IPS-NIHi11 (cell line): ENCODE results near the gene COLGALT1.
A peak's percentile ranks its signal among the peaks of the same experiment; 100 is the strongest.
"Not testable (repeated sequence)": the region's sequence is repeated elsewhere in the genome, so short reads cannot be mapped to it uniquely, and the experiment has no call there.

Experiments used
- DNase-seq: peaks from one replicate; pipeline ENCODE4 v3.0.0; 2012; ENCODE audit warnings: mixed read lengths, low spot score

Gene COLGALT1

DNA sequence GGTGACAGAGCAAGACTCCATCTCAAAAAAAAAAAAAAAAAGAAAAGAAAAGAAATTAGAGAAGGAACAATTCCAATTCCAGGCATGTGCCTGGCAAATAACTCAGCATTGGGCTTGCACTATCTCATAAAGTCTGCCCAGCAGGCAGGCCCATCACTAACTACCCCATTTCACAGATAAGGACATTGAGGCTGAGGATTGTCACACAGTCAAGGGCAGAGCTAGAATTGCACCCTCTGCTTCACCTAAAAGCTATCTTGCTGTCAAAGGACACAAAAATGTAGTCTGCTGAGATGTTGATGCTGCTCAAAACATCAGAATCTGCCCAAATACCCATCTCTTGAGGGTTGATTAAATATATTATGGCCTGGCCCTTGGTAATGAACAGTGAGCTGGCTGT, 20.7 kb upstream of the COLGALT1 start:
- no peak for DNase-seq

DNA sequence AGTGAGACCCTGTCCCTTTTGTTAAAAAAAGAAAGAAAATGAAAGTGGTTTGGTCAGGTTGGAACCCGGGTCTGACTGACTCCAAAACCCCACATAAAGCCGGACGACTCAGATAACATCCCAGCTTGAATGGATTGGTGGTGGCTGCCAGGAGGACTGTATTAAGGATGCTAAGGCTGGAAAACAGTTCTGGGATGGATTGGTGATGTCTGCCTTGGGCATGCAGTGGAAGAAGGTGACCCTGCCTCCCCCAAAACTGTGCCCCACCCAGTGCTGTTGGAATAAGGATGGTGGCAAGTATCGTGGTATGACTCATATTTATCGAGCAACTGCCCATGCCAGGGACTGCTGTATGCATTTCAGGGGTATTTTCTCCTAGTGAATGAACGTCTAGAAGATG, 18.5 kb upstream of the COLGALT1 start:
- no peak for DNase-seq

DNA sequence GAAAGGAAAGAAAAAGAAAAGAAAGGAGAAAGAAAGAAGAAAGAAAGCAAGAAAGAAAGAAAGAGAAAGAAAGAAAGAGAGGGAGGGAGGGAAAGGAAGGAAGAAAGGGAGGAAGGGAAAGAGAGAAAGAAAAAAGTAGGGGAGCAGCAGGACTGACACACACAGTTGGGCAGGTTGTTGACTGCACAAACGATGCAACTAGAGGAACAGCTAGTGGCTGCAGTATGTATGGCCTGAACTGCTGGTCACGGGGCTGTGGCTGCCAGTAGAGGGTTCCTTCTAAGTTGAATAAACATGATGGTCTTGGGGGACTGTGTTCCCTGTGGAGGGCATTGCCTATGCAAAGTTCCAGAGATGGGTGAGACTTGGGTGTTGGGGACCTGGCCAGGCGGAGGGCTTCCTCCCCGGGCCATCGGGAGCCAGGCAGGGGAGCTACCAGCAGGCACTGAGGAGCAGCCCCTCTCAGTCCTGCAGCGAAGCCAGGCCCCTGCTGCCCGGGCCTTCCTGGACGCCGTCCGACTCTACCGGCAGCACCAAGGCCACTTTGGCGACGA, 16.7 kb upstream of the COLGALT1 start:
- no peak for DNase-seq

DNA sequence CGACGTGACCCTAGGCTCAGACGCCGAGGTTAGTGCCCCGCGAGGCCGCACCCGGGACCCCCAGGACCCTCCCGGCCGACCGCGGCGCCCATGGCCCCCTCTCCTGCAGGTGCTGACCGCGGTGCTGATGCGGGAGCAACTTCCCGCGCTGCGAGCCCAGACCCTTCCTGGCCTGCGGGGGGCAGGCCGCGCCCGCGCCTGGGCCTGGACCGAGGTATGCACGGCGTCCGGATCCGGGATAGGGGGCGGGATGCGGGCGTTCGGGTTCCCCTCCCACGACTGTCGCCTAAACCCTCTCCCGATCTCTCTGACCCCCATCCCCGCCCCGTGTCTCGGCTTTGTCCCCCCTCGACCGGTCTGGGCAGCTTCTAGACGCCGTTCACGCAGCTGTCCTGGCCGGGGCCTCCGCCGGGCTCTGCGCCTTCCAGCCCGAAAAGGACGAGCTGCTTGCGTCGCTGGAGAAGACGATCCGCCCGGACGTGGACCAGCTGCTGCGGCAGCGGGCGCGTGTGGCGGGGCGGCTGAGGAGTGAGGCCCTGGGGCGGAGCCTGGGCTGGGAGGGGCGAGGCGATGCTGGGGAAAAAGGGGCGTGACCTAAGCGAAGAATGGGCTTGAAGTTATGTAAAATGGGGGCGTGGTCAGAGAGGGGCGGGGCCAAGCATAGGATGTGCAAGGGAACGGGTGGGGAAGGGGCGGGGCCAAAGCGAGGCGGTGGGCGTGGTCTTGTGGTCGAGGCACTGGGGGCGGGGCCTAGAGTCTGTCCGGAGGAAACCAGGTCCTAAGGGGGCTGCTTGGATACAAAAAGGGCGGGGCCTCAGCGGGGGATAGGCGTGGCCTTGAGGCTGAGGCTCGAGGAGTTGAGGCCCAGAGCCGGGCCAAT, 16.0 kb upstream of the COLGALT1 start:
- DNase-seq: peak; percentile 98

DNA sequence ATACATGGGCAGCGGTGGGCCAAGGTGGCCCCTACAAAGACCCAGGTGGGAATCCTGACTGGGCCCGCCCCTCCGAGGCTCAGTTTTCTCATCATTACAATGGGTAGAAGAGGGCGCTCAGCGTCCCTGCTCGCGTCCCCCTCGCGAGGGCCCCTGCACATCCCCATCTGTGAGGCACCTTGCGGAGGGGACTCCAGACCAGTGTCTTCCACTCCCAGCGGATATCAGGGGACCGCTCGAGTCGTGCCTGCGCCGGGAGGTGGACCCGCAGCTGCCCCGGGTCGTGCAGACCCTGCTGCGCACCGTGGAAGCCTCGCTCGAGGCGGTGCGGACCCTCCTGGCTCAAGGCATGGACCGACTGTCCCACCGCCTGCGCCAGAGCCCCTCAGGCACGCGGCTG, 15.3 kb upstream of the COLGALT1 start:
- DNase-seq: no peak

DNA sequence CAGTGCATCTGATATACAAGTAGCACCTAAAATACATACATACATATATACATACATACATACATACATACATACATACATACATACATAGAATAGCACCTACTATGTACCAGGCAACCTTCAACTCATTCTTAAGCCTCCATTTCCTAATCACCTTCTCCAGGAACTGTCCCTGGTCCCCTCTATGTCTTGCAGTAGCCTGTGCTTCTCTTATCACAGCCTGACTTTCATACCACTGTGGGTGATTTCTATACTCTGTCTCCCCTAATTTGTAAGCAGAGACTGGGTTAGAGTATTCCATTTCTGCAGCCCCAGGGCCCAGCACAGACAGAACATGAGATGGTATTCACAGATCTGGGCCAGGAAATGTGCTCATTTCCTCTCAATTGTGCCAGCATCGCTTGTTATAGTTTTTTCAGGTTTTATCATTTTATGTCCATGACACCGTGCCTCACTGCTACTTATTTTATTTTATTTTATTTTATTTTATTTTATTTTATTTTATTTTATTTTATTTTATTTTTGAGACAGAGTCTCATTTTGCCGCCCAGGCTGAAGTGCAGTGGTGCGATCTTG, 14.2 kb upstream of the COLGALT1 start:
- no peak for DNase-seq

DNA sequence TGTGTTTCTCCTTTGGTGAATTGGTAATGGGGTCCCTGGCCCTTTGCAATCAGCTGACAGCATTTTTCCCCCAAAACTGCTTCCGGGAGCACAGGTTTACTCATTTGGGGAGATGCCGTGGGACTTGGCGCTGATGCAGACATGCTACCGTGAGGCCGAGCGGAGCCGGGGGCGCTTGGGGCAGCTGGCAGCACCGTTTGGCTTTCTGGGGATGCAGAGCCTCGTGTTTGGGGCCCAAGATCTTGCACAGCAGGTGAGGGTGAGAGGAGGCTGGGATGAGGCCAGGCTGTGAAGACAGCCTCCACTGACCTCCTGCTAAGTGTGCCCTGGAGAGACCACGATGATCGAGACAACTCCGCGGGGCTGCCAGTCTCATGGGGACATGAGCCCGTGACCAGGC, 13.4 kb upstream of the COLGALT1 start:
- DNase-seq: no peak

DNA sequence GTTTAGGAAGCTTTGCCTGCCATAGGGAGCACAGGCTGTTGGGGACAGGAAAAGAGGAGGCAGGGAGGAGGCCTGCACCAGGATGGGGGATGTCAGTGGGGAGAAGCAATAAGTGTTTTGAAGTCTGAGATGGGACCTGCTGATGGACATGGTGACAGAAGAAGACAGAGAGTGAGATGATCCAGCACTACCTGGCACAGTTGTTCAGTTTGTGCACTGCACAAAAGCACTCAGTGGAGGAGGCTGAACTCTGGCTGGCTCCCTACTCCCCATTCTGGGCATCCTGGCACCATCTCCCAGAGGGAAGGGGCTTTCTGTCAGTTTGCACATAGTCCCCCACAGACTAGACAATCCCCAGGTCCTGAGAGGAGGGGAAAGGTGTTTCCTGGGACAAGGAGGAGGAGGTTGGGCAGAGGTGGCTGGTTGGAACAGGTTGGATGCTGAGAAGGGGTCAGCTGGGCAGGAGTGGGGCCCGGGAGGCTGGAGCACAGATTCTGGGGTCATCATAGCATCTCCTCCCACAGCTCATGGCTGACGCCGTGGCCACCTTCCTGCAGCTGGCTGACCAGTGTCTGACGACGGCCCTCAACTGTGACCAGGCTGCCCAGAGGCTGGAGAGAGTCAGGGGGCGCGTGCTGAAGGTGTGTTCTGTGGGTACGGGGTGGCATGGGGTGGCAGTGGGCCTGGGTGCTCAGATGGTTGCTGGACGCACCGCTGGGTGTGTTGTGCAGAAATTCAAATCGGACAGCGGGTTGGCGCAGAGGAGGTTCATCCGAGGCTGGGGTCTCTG, 12.5 kb upstream of the COLGALT1 start:
- no peak for DNase-seq

DNA sequence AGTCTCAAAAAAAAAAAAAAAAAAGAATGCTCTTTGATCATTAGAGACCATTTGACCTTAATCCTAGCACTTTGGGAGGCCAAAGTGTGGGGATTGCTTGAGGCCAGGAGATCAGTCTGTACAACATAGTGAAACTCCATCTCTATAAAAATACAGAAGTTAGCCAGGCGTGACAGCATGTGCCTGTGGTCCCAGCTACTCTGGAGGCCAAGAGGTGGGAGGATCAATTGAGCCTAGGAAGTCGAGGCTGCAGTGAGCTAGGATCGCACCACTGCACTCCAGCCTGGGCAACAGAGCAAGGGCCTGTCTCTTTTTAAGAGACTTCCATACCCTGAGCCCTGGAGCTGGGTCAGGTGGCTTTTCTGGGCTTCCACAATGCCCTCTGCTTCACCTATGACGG, 11.5 kb upstream of the COLGALT1 start:
- DNase-seq: no peak

DNA sequence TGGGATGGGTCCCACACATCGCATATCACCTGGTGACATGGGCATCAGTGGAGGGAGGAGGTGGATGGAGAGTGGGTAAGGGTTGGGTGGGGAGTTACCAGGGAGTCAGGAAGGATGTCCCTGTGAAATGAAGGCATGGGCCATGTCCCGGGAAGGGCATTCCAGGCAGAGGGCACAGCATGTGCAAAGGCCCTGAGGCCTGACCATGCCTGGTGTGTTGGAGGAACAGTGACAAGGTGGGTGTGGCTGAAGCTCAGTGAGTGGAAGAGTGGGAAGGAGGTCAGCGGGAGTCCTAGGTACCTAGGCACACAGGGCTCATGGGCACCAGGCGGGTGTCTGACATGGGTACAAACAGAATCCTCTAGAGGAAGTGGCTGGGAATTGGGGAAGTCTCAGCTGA, 11.0 kb upstream of the COLGALT1 start:
- DNase-seq: no peak

DNA sequence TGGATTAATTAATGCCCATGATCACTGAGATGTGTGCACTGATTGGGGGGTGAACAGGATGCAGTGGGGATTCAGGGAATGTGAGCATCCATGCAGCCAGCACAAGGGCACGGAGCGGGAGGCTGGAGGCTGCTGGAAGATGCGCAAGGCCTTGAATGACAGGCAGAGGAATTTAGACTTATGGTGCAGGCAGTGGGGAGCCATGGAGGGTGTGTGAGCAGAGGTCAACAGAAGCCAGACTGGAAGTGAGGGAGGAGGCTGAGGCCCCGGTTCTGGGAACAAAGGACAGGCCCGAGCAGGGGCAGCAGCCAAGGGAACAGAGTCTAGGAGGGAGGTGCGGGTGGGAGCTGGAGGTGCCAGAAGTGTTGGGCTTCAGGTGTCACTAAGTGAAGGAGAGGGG, 7.3 kb upstream of the COLGALT1 start:
- DNase-seq: no peak

DNA sequence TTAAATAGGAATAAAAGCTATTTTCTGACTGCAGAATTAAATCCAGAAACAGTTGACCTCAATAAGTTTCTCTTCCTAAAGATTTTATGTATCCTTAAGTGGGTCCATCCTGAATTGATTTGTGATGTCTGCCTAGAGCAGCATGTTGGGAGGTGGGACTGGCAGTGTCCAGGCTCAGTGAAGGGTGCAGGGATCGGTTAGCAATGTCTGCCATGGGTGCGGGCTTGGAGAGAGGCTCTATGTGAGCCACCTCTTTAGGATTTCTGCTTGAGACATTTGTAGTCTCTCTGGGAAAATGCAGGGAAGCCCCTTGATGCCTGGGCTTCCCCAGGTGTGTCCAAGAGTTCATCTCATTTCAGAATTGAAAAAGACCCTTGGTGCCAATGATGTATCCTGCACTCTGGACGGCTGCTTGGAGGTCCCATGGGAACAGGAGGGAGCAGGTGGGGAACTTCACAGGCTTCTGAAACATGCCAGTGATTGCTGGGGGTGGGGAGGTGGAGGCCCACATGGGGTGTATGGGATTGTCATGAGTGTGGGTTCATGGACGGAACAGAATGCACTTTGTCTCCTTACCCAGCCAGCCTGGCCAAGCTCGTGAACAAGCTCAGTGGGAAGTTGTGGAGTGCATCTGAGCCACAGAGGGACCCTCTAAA, 6.2 kb upstream of the COLGALT1 start:
- DNase-seq: no peak

DNA sequence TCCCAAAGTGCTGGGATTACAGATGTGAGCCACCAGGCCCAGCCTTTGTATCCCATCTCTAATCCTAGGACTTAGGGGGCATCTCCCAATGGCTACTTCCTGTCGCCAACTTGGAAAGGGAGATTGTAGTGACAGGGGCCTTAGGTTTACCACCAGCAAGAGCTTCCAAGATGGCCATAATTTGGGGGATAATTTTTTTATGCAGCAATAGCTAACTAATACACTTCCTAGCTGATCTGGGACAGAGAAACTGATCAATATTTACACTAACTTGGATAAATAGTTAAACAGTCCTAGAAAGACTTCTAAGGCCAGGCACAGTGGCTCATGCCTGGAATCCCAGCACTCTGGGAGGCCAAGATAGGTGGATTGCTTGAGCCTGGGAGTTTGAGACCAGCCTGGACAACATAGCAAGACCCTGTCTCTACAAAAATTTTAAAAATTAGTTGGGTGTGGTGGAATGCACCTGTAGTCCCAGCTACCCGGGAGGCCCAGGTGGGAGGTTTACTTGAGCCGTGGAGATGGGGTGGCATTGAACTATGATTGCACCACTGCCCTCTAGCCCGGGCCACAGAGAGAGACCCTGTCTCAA, 5.3 kb upstream of the COLGALT1 start:
- DNase-seq: no peak

DNA sequence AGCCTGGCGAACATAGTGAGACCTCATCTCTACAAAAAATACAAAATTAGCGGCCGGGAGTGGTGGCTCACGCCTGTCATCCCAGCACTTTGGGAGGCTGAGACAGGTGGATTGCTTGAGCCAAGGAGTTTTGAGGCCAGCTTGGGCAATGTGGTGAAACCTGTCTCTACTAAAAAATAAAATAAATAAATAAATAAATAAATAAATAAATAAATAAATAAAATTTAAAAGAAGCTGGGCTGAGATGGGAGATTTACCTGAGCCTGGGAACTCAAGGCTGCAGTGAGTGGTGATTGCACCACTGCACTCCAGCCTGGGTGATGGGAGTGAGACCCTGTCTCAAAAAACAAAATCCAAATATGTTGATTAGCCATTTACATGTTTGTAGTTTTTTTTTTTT, 2.7 kb upstream of the COLGALT1 start:
- DNase-seq: not testable (repeated sequence)

DNA sequence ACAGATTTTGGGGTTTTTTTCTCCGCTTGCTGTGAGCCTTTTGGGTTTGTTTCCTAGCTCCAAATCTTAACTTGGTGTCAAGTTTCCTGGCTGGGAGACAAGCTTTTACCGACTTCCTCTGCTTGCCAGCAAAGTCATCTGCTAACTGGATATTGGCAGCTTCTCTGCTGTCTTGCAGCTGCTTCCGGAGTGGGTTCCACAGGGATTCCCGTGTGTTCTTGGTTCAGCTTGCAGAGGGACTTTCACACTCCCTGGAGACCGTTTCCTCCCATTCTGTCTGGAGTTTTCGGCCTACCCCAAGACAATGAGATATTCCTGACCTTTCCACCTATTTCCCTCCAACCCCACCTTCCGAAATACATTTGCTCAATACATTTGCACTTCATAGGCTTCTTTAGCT, 2.2 kb upstream of the COLGALT1 start:
- no peak for DNase-seq

DNA sequence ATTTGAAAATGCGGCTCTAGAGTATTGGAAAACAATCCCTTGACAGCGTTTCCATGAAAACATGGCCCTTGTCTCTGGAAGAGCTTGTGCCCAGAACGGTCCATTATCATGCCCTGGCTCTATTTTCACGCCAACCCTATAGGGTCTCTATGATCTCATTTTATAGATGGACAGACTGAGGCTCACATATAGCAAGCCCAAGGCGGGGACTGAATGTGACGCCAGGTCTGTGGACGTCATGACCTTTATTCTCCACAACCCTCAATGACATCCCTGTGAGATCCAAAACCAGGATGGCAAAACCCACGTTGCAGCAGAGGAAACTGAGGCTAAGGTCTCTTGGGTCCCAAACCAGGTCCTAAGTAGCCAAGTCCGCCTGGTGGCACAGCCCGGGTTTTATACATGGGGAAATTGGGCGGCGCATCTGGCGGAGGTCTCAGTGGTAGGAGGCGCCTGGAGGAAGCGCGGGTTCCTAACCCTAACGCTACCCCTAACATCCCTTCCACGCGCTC, 425 bp upstream of the COLGALT1 start:
- DNase-seq: no peak

DNA sequence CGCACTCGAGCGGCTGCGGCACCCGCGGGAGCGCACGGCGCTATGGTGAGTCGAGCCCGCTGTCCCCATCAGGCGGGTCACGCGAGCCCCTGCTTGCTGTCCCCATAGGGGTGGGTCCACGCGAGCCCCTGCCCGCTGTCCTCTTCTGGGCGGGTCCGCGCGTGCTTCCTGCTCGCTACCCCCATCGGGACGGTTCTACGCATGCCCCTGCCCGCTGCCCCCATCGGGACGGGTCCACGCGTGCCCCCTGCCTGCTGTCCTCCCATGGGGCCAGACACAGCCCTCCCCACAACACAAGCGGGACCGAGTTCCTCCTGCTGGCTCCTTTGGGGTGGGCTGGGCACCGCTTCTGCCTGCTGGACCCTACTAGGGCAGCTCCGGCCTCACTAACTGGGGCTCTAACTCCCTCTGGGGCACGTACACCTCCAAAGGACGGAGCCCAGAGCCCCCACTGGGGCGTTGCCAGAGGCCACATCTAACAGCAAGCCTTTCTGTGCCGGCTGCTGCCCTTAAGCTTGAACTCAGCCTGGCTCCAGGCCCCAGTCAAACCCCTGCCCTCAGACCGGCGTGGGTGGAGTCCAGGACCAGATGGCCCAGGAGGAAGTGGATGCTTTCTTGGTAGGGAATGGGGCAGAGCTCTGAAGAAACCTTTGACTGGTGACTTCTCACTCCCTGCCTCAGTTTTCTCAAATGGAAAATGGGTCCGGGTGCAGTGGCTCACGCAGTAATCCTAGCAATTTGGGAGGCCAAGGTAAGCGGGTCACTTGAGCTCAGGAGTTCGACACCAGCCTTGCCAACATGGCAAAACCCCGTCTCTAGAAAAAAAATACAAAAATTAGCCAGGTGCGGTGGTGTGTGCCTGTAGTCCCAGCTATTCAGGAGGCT, 722 bp downstream of the COLGALT1 start:
- DNase-seq: peak; percentile 69

DNA sequence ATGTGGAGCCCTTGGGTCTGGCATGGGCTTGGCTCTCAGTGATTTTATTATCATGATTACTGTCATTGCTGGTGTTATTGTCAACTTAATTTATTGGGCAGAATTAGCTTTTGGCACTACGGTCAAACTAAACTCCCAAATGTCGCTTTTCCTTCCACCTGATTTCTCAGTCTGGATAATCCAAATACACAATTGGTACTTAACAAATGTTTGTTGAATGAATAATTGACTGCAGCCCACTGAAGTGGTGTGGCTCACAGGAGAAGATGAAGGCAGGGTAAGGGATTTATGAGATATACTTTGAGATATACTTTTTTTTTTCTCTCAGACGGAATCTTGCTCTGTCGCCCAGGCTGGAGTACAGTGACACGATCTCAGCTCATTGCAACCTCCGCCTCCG, 1.5 kb downstream of the COLGALT1 start:
- no peak for DNase-seq

DNA sequence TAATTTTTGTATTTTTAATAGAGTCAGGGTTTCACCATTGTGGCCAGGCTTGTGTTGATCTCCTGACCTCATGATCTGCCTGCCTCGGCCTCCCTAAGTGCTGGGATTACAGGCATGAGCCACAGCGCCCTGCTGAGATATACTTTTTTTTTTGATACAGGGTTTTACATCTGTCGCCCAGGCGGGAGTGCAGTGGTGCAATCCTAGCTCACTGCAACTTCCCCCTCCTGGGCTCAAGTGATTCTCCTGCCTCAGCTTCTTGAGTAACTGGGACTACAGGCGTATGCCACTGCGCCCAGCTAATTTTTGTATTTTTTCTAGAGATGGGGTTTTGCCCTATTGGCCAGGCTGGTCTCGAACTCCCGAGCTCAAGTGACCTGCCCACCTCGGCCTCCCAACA, 2.0 kb downstream of the COLGALT1 start:
- DNase-seq: no peak

DNA sequence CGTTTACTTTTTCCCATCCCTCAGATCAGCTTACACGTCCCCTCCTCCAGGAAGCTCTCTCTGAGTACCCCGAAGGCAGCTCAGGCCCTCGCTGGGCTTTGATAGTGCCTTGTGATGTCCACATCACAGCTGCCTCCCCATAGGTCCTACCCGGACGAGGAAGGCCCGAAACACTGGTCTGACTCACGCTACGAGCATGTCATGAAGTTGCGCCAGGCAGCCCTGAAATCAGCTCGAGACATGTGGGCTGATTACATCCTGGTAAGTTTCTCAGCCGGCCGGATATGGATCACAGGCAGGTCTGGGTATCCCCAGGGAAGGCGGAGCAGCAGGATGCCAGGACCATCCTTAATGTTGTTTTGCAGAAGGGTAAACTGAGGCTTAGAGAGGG, 4.8 kb downstream of the COLGALT1 start:
- DNase-seq: no peak

DNA sequence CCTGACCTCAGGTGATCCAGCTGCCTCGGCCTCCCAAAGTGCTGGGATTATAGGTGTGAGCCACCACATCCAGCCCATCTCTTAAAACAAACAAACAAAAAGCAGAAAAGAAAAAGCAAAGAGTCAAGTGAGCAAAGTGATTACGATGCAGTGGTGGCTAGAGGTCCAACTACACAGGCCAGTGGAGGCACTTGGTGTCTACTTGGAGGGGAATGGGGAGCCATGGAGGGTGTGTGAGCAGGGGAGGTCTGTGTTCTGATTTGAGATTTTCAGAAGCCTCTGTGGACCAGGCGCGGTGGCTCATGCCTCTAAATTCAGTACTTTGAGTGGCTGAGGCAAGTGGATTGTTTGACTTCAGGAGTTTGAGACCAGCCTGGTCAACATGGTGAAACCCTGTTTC, 6.6 kb downstream of the COLGALT1 start:
- no peak for DNase-seq
